HCT116 (cell line): Measurements from ENCODE around the gene CHKA. TPM values are rescaled to one million over a fixed set of nuclear protein-coding genes. Genes with fewer than 3 reads are reported as not detected.

ENCODE experiments used
- ATAC-seq: fragments of 200-7000 bp; cut with Tn5 transposase; 2 replicates; pipeline ENCODE4 v1.9.1; 2020; ENCODE audit warnings: mild to moderate bottlenecking, moderate library complexity
- BruUV-seq: library from RNA; stranded (reverse); fragments of 400-500 nt; replicated peaks from 2 replicates; lab custom pipeline; 2021; lab: Mats Ljungman, UMichigan
- CTCF ChIA-PET: fragments of 300-600 bp; sonication (Branson Sonifier 250); formaldehyde crosslinking; loops from one replicate; lab custom pipeline; 2021; ENCODE audit warnings: antibody characterized with exemption; lab: Charles Lee
- POLR2A ChIA-PET: fragments of 300-600, 350-600 bp; sonication (Branson Sonifier 250); formaldehyde crosslinking; loops from one replicate; lab custom pipeline; 2021; ENCODE audit warnings: antibody characterized with exemption; lab: Charles Lee
- RAD21 ChIA-PET, 2 experiments: fragments of 300-600 bp; sonication (Branson Sonifier 250); formaldehyde crosslinking; loops; one replicate each; lab custom pipeline; 2023; ENCODE audit warnings: low total read pairs in 2 of 2; ENCODE audit not compliant: uncharacterized antibody in 2 of 2, unreplicated experiment in 2 of 2, low non-redundant PET in 1 of 2; lab: Charles Lee
- DNase-seq: peaks from one replicate; pipeline ENCODE4 v3.0.0-alpha.2; 2010; ENCODE audit warnings: low read depth, low spot score
- H2AFZ ChIP-seq: fragments of 200-600 bp; shearing (Covaris generic), sonication (generic); 2 replicates; pipeline ENCODE4 v1.6.1; 2017; ENCODE audit warnings: low read depth, mixed run types, mixed read lengths, antibody characterized with exemption, low read length; ENCODE audit not compliant: poor library complexity, severe bottlenecking
- H3K27ac ChIP-seq: 2 replicates; pipeline ENCODE4 v1.5.1; 2012; ENCODE audit warnings: low read depth, low read length
- H3K27me3 ChIP-seq: fragments of 200-600 bp; sonication (generic); 2 replicates; pipeline ENCODE4 v1.6.1; 2016; ENCODE audit warnings: mixed run types, low read length, mixed read lengths; ENCODE audit not compliant: insufficient read depth
- H3K36me3 ChIP-seq, 2 experiments: fragments of 200-500 bp in 1 of 2; fragments of 200-600 bp in 1 of 2; sonication (Bioruptor generic) in 1 of 2; sonication (generic) in 1 of 2; 2 replicates each; pipeline versions ENCODE4 v1.5.1 to v1.6.1; 2014 to 2016; ENCODE audit warnings: low read length in 2 of 2, inconsistent platforms in 1 of 2, mixed read lengths in 1 of 2, mixed run types in 1 of 2; ENCODE audit not compliant: insufficient read depth in 2 of 2, control insufficient read depth in 1 of 2
- H3K4me1 ChIP-seq, 2 experiments: fragments of 200-600 bp in 1 of 2; sonication (generic) in 1 of 2; 2 replicates each; pipeline versions ENCODE4 v1.5.1 to v1.6.1; 2012 to 2017; ENCODE audit warnings: low read length in 2 of 2, inconsistent platforms in 1 of 2, mild to moderate bottlenecking in 1 of 2, mixed read lengths in 1 of 2, mixed run types in 1 of 2, moderate library complexity in 1 of 2; ENCODE audit not compliant: insufficient read depth in 2 of 2, control insufficient read depth in 1 of 2
- H3K4me2 ChIP-seq: fragments of 200-600 bp; sonication (generic); 2 replicates; pipeline ENCODE4 v1.6.1; 2017; ENCODE audit warnings: mixed run types, low read length, mixed read lengths
- H3K4me3 ChIP-seq, 2 experiments: fragments of 200-600 bp in 1 of 2; sonication (generic) in 1 of 2; replicated peaks in 1 of 2; 2 replicates each; pipeline ENCODE4 v1.5.1; 2011 to 2016; ENCODE audit warnings: low read length in 2 of 2, control low read depth in 1 of 2, low read depth in 1 of 2, mild to moderate bottlenecking in 1 of 2, mixed read lengths in 1 of 2, mixed run types in 1 of 2
- H3K79me2 ChIP-seq: fragments of 200-600 bp; sonication (generic); 2 replicates; pipeline ENCODE4 v1.6.1; 2017; ENCODE audit warnings: mild to moderate bottlenecking, mixed run types, low read length, moderate library complexity, mixed read lengths; ENCODE audit not compliant: insufficient read depth
- H3K9ac ChIP-seq: fragments of 200-600 bp; sonication (generic); 2 replicates; pipeline ENCODE4 v1.6.1; 2016; ENCODE audit warnings: low read length, mixed read lengths
- H3K9me2 ChIP-seq: fragments of 200-600 bp; sonication (generic), shearing (Covaris generic); 2 replicates; pipeline ENCODE4 v1.6.1; 2017; ENCODE audit warnings: mixed run types, mild to moderate bottlenecking, moderate library complexity; ENCODE audit not compliant: insufficient read depth
- H3K9me3 ChIP-seq, 2 experiments: fragments of 200-500 bp in 1 of 2; fragments of 200-600 bp in 1 of 2; sonication (Bioruptor generic) in 1 of 2; sonication (generic) in 1 of 2; 2 replicates each; pipeline ENCODE4 v1.6.1; 2014 to 2017; ENCODE audit warnings: low read length in 2 of 2, mixed read lengths in 2 of 2, inconsistent platforms in 1 of 2, low read depth in 1 of 2, mild to moderate bottlenecking in 1 of 2, mixed run types in 1 of 2, moderate library complexity in 1 of 2; ENCODE audit not compliant: control insufficient read depth in 1 of 2, insufficient read depth in 1 of 2
- H4K20me1 ChIP-seq: fragments of 200-600 bp; sonication (generic), shearing (Covaris generic); 2 replicates; pipeline ENCODE4 v1.6.1; 2017; ENCODE audit warnings: mixed run types, mild to moderate bottlenecking, moderate library complexity; ENCODE audit not compliant: insufficient read depth
- CEBPB ChIP-seq: IDR thresholded peaks from 2 replicates; pipeline ENCODE4 v1.6.1; 2012; ENCODE audit warnings: low read depth
- ELF1 ChIP-seq: IDR thresholded peaks from 2 replicates; pipeline ENCODE4 v1.6.1; 2012; ENCODE audit warnings: low read depth, borderline replicate concordance
- EZH2 ChIP-seq: fragments of 200-600 bp; sonication (generic); IDR thresholded peaks from 2 replicates; pipeline ENCODE4 v1.6.1; 2017; ENCODE audit warnings: antibody characterized with exemption, mixed run types
- POLR2A ChIP-seq: IDR thresholded peaks from 2 replicates; pipeline ENCODE4 v1.7.0; 2011; ENCODE audit warnings: borderline replicate concordance; ENCODE audit not compliant: insufficient read depth, insufficient read length; ENCODE audit errors: extremely low read depth
- RAD21 ChIP-seq: IDR thresholded peaks from 2 replicates; pipeline ENCODE4 v1.6.1; 2012; ENCODE audit warnings: low read depth, mild to moderate bottlenecking
- ZNF274 ChIP-seq: fragments of 200-500 bp; sonication (Bioruptor generic); IDR thresholded peaks from 2 replicates; pipeline ENCODE4 v1.6.1; 2014; ENCODE audit warnings: mild to moderate bottlenecking, low read depth, low read length, inconsistent platforms
- intact Hi-C: fragments of 100-400 bp; cut with micrococcal nuclease; formaldehyde crosslinking; loops from 2 replicates; pipeline ENCODE4 v1.10.0; 2022
- total RNA-seq: library from RNA; stranded (reverse); gene quantifications from one replicate; pipeline ENCODE4 v1.2.1, GENCODE V29; 2021; ENCODE audit not compliant: unreplicated experiment
- TF ChIP-seq, protein P1 (sequence below): IDR thresholded peaks from 2 replicates; pipeline ENCODE4 v1.6.1; 2012; ENCODE audit warnings: low read depth
- TF ChIP-seq, protein P2 (sequence below): IDR thresholded peaks from 2 replicates; pipeline ENCODE4 v1.6.1; 2012

CHKA gene
- total RNA-seq, 1 experiment from 2014 or later = 33.1 TPM

DNA sequence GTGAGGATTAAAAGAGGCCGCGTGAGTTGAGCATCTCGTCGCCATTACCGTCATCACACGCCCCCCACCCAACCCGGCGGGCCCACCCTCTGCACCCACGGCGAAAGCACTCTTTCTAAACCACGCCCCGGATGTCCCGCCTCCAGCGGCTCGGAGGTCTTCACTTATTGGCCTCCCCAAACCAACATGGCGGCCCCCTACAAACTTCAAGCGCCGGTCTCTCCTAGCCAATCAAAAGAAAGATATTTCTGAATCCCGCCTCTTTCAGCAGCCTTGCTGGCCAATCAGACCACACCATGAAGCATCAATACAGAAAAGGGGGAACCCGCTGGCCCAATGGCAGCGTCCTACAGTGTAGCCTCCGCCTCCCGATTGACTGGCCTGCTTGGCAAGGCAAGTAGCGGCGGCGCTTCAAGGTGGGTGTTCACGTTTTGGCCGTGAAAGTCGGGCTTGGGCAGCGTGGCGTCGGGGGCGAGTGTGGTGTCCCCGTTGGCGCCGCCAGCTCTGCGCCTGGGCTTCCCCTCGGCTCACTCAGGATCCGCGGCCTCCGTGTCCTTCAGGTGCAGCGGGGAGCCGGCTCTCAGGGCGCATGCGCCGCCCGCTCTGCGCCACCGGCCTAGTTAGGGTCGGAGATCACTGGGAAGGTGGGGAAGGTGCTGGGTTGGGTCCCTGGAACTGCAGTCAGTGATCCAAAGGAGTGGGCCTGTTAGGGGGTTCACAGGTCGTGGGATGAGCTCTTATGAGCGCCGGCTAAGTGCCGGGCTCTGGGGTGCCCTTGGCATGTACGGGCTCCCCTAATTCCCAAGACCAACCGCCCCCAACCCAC is 90.7 kb downstream of the CHKA start, which contains the start of gene NDUFS8 (continued):
- TF ChIP-seq ZNF274 (no peak), CEBPB (no peak), EZH2 (no peak), ELF1 (no peak)

DNA sequence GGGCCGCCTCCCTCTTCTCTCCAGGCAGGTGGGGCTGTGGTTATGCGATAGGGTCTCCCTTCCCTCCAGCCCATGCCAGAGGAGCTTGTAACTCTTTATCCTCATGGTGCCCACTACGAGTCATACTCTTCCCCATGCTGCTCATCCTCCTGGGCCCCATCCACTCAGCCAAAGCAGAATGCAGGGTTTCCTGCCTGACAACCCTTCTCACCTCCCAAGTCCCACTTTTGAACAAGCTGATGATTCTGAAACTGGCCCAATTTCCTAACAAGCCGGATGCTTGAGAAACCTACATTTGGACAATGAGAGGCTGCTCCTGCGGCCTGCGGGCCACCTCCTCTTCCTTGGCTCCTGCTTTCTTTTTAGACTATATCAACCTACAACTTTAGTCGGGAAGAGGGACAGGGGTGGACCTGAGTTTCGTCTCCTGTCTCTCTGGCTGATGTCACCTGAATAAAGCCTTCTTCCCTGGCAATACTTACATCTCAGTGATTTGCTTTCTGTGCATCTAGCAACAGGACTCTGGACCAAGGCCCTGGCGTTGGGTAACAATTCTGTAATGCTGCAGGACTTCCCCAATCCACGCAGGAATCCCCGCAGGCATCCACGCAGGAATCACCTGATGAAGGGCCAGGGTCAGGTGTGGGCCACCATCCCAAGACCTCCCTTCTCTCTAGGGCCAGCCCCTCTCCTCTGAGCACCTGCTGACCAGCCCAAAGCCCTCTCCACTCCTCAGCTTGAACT is 92.2 kb downstream of the CHKA start:
- H4K20me1 ChIP-seq = no peaks in the 10 kb centered on the region
- H3K27me3 ChIP-seq = no peaks in the 10 kb centered on the region
- intact Hi-C loops = loop anchor here (5.0 kb wide), 1 partner anchor 178 kb away; no protein-coding TSS in a partner anchor
- peaks cover 30% of the 10 kb centered on the region for H3K79me2 ChIP-seq
- H2AFZ ChIP-seq = no peak overlapping the region
- H3K9me2 ChIP-seq = no peaks in the 10 kb centered on the region
- peak overlapping the region in 1 of 2 experiments; percentile 86; a peak in 1 of 4 replicates for H3K4me3 ChIP-seq
- H3K36me3 ChIP-seq = peaks cover 2 to 16% of the 10 kb centered on the region in 2 experiments; a peak in 2 of 4 replicates
- H3K9ac ChIP-seq = peak overlapping the region; percentile 94
- peak overlapping the region; percentile 80 for H3K27ac ChIP-seq
- POLR2A ChIA-PET = interaction anchor here (0.6 to 1.9 kb wide), 4 partner anchors 10 to 399 kb away, joined by 3 to 6 read pairs (median 4); partner anchors contain the start of gene ALDH3B1
- DNase-seq (no peak), ATAC-seq (no peak)
- peaks cover 37 to 68% of the 10 kb centered on the region in 2 experiments for H3K4me1 ChIP-seq
- peak overlapping the region; percentile 84 for H3K4me2 ChIP-seq
- peaks cover 0 to 5% of the 10 kb centered on the region in 2 experiments; a peak in 1 of 4 replicates for H3K9me3 ChIP-seq
- CTCF ChIA-PET = no interaction called here
- no TSS peak for BruUV-seq
- no peak for TF ChIP-seq RAD21
- TF ChIP-seq, protein P1, sequence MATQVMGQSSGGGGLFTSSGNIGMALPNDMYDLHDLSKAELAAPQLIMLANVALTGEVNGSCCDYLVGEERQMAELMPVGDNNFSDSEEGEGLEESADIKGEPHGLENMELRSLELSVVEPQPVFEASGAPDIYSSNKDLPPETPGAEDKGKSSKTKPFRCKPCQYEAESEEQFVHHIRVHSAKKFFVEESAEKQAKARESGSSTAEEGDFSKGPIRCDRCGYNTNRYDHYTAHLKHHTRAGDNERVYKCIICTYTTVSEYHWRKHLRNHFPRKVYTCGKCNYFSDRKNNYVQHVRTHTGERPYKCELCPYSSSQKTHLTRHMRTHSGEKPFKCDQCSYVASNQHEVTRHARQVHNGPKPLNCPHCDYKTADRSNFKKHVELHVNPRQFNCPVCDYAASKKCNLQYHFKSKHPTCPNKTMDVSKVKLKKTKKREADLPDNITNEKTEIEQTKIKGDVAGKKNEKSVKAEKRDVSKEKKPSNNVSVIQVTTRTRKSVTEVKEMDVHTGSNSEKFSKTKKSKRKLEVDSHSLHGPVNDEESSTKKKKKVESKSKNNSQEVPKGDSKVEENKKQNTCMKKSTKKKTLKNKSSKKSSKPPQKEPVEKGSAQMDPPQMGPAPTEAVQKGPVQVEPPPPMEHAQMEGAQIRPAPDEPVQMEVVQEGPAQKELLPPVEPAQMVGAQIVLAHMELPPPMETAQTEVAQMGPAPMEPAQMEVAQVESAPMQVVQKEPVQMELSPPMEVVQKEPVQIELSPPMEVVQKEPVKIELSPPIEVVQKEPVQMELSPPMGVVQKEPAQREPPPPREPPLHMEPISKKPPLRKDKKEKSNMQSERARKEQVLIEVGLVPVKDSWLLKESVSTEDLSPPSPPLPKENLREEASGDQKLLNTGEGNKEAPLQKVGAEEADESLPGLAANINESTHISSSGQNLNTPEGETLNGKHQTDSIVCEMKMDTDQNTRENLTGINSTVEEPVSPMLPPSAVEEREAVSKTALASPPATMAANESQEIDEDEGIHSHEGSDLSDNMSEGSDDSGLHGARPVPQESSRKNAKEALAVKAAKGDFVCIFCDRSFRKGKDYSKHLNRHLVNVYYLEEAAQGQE = no peak
- TF ChIP-seq, protein P2, sequence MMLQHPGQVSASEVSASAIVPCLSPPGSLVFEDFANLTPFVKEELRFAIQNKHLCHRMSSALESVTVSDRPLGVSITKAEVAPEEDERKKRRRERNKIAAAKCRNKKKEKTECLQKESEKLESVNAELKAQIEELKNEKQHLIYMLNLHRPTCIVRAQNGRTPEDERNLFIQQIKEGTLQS = no peak
- TF ChIP-seq POLR2A = no peak
- TF ChIP-seq, all 23 proteins: peak for 0
- RAD21 ChIA-PET = interaction anchor here in 1 of 2 experiments (0.7 kb wide), 1 partner anchor 20 kb away, joined by 3 read pairs; no protein-coding TSS in a partner anchor
